Measurements from ENCODE around the gene RASSF10.

Gene RASSF10

DNA sequence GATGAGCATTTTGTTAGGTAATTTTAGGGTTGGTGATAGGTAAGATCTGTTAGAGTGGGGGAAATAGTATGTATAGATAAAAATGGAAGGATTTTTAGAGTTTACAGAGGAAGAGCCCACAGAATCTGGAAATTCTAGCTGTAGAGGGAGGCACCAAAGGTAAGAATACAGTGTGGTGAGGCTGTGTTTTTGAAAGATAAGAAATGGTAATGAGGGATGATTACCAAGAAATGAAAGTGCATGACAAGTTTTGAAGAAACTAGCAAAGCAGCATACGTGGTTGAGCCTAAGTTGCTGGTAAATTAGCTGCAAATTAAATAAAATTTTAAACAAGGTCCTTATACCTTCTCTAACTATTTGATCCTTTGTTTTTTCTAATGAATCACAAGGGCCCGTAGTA is 14.6 kb upstream of the RASSF10 start:
- no peak for DNase-seq (ENCODE audit: low read depth in 2 of 2)

DNA sequence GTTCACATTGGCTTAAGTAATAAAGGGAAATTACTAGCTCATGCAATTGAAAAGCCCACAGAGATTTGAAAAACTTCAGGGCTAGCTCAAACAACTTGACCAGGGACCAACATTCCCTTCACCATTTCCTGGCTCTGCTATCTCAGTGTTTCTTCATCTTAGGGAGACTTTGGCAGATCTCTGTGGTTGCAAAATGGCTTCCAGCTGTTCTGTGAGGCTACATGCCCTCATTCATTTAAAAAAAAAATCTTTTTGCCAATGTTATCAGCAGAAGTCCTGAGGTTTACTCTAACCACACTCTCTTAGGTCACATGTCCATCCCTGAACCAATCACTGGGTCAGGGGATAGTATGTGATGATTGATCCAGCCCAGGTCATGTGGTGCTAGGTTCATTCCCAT is 13.9 kb upstream of the RASSF10 start:
- DNase-seq (ENCODE audit: low read depth in 2 of 2) = no peak

DNA sequence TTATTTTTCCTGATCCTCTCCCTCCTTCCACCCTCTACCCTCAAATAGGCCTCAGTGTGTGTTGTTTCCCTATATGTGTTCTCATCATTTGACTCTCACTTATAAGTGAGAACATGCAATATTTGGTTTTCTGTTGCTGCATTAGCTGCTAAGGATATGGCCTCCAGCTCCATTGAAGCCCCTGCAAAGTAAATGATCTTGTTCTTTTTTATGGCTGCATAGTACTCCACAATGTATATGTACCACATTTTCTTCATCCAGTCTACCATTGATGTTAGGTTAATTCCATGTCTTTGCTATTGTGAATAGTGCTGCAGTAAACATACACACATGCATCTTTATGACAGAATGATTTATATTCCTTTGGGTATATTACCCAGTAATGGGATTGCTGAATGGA is 13.3 kb upstream of the RASSF10 start:
- no peak for DNase-seq (ENCODE audit: low read depth in 2 of 2)

DNA sequence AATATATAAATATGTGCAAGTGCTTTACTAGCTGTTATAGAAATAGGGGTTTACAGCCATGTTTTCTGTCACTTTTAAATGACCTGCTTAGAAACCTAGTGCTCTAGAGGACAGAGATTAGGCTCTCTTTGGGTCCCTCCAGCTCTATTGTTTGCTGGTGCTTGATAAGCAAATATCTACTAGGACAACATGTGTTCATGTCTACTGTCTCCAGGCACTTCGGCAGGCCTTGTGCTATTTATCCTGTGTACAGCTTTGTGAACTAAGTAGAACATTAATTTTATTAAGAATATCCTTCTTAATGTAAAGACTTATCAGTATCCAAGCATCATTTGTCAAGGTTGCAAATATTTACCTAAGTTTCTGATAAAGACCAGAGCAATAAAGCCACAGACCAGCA is 11.9 kb upstream of the RASSF10 start:
- no peak for DNase-seq (ENCODE audit: low read depth in 2 of 2)

DNA sequence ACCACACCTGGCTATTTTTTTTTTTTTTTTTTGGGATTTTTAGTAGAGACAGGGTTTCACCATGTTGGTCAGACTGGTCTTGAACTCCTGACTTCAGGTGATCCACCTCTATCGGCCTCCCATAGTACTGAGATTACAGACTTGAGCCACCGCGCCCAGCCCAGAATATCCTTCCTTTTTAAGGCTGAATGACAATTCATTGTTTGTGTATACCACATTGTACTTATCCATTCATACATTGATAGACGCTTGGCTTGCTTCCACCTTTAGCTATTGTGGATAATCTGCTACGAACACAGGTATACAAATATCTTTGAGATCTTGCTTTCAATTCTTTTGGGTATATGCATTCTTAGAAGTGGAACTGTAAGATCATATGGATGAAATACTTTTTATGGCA is 10.8 kb upstream of the RASSF10 start:
- DNase-seq (ENCODE audit: low read depth in 2 of 2) = no peak

DNA sequence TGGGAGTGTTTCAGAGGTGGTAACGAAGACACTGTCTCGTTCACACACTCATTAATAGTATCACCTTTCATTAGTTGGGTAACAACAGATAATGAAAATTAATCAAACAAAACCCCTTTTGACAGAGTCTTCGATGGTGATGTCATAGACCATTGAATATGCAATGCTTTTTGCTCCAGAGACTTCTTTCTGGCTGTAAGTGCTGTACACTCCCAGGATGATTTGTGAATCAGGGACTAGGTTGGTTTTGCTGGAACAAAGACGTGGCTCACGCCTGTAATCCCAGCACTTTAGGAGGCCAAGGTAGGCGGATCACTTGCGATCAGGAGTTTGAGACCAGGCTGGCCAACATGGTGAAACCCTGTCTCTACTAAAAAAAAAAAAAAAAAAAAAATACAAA is 9.5 kb upstream of the RASSF10 start:
- no peak for DNase-seq (ENCODE audit: low read depth in 2 of 2)

DNA sequence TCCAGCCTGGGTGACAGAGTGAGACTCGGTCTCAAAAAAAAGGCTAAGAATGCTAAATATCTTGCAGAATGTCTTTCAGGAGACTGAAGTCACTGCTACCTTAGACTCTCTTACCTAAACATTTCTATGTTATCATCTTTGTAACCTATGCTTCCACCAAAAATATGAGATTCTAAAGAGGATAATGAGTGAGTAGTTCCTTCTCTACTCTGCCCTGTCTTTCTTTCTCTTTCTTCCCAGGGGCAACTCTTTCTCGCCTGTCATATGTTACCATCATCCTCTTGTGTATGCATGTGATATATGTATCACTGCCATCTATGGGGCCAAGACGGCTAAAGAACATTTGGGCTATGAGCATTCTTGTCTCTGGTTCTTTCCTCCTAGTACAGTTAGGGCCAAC is 9.0 kb upstream of the RASSF10 start:
- no peak for DNase-seq (ENCODE audit: low read depth in 2 of 2)

DNA sequence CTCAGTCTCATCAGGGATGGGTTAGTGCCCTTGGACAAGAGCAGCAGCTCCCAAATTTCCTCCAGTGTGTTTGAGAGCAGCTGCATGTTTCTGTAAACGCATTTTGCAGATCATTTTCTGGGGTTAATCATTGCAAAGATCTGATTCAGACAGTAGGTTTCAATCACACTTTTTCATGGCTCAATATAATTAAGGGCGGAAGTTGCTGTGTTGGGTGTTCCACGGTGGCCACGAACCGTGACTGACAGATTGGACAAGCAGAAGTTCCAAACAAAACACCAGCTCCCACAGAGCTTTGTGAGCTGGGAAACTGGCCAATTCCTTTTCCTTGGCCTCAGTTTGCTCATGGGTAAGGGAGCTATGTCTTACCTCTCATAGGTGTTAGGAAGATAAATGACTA is 8.4 kb upstream of the RASSF10 start:
- no peak for DNase-seq (ENCODE audit: low read depth in 2 of 2)

DNA sequence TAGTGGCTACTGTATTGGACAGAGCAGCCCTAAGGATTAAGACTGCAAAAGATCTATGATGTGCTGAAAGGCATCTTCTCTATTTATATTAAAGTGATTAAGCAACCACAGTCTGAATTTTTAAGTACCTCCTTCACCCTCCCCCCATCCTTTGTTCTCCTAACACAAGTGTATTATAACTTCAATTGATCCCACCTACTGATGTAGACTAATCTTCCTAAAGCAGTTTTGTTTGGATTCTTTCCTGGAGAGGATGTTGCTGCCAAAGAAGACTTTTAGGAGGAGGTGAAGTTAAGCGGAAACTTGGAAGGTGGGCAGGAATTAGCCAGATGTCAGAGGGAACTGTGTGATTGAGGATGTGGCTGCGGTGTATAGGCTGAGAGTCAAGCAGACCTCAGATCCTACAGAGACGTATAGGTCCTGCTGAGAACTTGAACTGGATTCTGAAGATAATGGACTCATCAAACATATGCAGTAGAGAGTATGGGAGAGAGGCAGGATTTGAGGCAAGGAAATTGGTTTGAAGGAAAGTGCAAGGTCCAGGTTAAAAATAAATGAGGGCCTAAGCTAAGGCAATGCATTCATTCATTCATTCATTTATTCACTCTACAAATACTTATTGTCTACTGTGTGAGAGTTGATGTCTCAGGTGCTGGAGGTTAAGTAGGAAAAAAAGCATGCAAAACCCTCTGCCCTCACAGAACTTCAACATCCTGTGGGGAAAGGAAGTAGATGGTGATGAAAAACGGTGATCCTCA is 5.2 kb upstream of the RASSF10 start:
- DNase-seq (ENCODE audit: low read depth in 2 of 2) = no peak

DNA sequence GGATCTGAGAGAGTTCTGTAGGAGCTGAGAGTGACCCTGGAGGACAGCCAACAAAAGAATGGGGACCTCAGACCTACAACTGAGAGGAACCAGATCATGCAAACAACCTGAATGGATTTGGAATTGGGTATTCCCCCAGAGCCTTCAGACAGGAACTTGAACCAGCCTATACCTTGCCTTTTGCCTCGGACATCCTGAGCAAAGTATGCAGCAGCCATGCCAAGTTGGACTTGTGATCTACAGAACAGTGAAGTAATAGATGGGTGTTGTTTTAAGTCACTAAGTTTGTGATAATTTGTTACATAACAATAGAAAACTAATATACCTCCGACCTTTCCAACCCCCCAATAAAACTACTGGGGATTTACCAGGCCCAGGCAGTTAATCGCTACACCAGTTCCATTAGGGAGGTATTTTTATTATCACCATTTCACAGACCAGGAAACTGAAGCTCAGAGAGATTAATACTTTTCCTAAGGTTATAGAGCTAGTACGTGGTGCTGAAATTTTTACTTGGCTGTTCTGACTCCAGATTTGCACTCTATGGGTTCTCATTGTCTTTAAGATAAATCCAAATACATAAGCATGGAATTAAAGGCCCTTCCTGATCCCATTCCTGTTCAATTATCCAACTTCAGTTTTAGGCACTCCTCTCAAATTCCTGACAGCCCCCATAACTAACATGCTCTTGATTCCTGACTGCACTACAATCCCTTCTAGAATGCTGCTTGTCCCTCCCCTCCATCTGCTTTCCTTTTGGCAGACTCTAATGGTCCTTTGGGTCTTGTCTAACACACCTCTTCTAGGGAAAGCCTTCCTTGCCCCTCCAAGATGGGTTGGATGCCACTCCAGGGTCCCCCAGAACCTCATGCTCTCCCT is 1.7 kb upstream of the RASSF10 start:
- no peak for DNase-seq (ENCODE audit: low read depth in 2 of 2)

DNA sequence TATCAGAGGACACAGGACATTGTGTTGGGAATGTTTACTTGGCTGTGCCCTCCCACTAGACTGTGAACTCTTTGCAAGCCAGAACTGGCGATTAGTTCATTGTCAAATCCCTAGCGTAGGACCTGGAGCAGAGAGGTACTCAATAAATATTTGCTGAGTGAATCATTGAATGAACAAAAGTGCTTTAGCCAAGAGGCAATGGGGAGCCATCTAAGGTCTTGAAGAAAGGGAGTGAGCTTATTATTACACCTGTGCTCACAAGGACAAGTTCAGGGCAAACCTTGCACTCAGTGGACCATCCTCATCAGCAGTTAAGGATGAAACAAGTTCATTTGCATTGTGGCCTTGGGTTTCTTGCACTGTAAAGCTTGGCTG is 1.1 kb upstream of the RASSF10 start:
- DNase-seq (ENCODE audit: low read depth in 2 of 2) = no peak

DNA sequence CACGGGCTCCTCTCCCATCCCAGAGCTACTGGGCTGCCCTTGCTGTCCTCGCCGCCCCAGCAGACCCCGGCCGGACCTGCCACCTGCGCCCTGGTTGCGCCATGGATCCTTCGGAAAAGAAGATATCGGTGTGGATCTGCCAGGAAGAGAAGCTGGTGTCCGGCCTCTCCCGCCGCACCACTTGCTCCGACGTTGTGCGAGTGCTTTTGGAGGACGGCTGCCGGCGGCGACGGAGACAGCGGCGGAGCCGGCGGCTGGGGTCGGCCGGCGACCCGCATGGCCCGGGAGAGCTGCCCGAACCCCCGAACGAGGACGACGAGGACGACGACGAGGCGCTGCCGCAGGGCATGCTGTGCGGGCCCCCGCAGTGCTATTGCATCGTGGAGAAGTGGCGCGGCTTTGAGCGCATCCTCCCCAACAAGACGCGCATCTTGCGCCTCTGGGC is 382 bp downstream of the RASSF10 start:
- DNase-seq (ENCODE audit: low read depth in 2 of 2) = no peak

DNA sequence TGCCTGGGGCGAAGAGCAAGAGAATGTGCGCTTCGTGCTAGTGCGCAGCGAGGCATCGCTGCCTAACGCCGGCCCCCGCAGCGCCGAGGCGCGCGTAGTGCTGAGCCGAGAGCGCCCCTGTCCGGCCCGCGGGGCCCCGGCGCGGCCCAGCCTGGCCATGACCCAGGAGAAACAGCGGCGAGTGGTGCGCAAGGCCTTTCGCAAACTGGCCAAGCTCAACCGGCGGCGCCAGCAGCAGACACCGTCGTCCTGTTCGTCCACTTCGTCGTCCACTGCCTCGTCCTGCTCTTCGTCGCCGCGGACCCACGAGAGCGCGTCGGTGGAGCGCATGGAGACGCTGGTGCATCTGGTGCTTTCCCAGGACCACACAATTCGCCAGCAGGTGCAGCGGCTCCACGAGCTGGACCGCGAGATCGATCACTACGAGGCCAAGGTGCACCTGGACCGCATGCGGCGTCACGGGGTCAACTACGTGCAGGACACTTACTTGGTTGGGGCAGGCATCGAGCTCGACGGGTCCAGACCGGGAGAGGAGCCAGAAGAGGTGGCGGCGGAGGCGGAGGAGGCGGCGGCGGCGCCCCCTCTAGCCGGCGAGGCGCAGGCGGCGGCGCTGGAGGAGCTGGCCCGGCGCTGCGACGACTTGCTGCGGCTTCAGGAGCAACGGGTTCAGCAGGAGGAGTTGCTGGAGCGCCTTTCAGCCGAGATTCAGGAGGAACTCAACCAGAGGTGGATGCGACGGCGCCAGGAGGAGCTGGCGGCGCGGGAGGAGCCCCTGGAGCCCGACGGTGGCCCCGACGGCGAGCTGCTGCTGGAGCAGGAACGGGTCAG is 1.0 kb downstream of the RASSF10 start:
- DNase-seq (ENCODE audit: low read depth in 2 of 2) = no peak

DNA sequence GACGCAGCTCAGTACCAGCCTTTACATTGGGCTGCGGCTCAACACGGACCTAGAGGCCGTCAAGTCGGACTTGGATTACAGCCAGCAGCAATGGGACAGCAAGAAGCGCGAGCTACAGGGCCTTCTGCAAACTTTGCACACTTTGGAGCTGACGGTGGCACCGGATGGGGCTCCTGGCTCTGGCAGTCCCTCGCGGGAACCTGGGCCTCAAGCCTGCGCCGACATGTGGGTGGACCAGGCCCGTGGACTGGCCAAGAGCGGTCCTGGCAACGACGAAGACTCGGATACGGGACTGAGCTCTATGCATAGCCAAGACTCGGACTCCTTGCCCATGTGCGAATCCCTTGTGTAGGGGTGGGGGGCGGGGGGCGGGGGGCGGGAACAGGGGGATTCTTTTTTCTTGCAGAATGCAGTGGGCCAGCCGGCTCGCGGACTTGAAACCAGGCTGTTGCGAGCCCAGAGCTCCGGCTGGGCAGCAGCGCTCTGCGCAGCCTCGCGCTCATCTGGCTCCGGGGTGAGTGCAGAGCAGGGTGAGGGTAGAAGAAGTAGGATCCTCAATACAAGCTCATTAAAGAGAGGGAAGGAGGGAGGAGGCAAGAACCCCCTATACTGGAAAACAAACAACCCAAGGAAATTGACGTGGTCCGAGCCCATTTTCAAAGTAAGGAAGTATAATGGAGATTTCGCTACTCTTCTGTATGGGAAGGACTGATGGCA is 1.8 kb downstream of the RASSF10 start:
- no peak for DNase-seq (ENCODE audit: low read depth in 2 of 2)

DNA sequence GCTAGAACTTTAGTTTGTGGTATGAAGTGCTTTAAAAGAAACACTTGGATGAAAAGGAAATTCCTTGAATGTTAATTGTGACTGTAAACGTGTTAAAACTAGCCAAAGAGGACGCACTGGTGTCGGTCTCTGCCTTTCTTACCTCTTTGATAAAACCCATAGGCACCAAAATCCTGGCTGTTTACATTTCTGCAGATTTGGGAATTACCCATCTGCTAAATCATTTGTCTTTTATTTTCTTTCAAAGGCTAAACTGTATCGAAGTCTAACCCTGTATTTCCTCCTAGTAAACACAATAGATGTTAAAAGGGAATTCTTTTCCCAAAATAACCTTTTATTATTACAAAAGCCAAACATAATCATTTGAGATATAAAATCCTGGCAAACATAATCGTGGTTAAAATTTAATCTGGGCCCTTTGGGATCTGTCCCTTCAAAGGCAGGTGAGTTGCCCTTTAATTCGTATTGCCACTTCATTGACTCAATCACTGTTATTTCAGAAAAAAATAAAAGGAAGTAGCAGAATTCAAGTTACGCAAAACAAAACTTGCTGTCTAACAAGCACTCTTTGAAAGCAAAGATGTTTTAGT is 2.4 kb downstream of the RASSF10 start:
- no peak for DNase-seq (ENCODE audit: low read depth in 2 of 2)

DNA sequence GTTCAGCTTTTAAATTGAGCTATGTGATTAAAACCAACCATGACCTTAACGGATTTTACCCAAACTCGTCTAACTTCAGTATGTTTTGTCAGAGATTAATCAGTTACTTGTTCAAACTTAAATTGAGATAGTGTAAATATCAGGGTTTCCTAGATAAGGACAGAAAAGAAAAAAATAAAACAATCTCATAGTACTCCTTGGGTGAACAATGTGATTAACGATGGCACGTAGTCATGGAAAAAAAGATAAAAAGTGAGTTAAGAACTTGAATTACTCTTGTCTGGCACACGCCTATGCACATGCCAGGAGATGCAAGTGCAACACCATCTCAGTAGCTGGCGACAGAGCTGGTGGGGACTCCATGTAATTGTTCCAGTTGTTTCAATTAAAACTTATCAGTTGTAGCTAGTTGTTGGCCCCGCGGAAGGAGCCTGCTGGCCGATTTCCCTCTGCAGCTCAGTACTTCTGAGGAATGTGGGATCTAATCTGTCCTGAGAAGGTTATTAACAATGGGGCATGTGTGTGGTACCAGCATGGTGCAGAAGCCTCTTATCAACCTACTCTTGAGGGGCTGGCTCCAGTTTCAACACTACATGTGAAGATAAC is 3.0 kb downstream of the RASSF10 start:
- no peak for DNase-seq (ENCODE audit: low read depth in 2 of 2)

DNA sequence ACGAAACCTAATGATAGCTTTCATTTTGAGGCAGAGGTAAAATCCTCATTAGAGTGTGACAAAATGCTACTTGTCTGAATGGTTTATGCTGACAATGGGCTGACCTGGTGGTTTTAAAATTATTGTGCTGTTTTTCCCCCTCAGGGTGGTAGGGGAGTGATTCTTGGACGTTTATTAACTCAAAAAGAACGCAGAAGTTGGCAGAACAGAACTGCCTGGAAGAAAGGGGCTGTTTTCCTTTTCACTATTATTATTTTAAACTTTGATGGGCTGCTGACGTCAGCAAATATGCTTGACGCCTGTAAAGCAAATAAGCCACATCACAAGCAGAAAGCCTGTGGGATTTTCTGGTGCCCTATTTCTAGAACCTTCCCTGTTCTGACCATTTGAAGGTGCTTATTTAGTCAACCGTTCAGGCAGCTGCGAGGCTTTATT is 4.0 kb downstream of the RASSF10 start:
- no peak for DNase-seq (ENCODE audit: low read depth in 2 of 2)

DNA sequence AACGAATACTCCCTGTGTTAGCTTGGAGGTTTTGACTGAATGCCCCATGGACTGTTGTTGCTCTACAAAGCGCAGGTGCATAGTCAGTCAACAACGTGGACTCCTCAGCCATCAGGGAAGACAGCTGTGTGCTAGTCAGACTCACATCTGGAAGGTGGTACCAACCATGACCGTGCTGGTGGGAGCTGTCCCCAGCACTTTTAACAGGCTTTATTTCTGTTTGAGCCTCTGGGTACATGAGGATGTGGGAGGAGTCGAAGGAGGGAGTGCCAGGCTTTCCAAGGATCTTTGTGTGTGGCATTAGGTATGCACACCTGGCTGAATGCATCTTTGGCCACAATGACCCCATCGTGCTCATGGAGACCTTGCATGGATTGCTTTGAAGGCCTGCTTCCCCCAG is 6.6 kb downstream of the RASSF10 start:
- DNase-seq (ENCODE audit: low read depth in 2 of 2) = no peak

DNA sequence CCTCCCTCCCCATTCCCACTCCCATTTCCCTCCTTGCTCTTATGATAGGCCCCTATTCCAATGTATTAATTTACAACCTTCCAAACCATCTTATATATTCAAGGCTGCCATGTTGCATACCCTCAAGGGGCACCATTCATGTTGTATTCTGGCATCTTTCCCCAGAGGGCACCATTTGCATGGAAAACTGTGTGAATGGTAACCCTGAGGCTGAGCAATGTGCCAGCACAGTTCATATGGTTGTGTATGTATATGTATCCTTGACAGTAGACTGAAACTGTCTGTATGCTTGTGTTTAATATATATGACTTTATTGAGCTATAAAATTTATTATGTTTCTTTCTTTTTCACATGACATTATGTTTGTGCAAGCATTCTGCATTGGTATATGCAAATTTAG is 7.3 kb downstream of the RASSF10 start:
- no peak for DNase-seq (ENCODE audit: low read depth in 2 of 2)

DNA sequence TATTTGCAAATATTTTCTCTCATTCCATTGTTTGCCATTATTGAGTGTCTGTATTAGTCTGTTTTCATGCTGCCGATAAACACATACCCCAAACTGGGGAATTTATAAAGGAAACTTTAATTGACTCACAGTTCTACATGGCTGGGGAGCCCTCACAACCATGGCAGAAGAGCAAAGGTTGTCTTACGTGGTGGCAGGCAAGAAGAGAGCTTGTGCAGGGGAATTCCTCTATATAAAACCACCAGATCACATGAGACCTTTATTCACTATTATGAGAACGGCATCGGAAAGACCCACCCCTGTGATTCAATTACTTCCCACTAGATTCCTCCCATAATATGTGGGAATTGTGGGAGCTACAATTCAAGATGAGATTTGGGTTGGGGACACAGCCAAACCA is 10.2 kb downstream of the RASSF10 start:
- no peak for DNase-seq (ENCODE audit: low read depth in 2 of 2)

DNA sequence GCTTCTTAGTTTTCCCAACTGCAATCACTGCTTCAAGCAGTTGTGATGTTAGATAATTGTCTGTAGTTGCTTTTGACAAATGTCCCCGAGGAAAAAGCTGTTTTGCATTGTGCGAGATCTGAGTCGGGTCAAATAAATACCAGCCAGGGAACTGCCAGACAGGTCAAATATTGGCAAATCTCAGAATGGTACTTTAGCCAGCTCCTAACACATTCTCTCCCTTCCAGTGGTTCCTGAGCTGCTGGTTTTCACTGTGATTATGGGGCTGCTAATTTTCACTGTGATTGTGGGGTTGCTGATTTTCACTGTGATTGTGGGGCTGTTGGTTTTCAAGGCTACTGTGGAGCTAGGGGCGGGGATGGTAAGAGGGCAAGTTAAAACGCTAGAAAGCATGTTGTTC is 14.3 kb downstream of the RASSF10 start:
- DNase-seq (ENCODE audit: low read depth in 2 of 2) = no peak
